ENCODE results near the gene IKZF4.
A peak's percentile ranks its signal among the peaks of the same experiment; 100 is the strongest.
"Not testable (repeated sequence)": the region's sequence is repeated elsewhere in the genome, so short reads cannot be mapped to it uniquely, and the experiment has no call there.

The IKZF4 gene

DNA sequence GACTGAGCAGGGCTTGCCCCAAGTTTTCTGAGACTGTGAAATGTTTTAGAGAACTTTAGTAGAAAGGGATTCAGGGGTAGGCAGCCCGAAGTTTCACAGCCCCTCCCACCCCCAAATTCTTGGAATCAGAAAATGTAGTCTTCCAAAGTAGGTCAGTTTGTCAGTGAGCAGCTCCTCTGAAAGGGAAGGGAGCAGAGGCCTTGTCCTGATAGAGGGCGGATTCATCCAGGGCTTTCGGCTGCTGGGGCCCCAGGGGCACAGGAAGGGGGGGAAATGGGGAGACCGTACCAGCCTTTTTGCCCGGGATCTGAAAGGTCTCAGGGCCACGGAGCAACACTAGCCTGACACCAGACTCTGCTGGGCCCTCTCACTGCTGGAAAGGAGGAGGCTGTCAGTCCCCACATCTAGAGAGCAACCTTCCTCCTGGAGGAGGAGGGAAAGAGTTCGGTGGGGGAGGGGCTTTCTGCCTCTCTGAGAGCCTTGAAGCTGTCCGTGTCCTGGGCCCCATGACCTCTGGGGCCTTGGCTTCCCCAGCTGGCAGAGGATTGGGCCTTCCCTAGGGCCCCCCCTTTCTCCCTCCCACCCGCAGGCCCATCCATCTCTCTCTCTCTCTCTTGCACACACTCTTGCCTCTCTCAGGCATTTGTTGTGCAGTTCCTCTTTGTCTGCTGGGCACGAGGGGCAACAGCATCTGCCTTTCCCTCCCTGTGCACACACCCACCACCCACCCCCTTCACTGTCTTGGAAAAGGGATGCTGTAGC is at the start of gene IKZF4:
Gene IKZF4, plus strand, starts transcription at position 621 of the 762 bp plus-strand sequence. CDS start 451 bp downstream, outside the sequence.
- DNase-seq (ENCODE audit: low spot score) = peak; percentile 69

DNA sequence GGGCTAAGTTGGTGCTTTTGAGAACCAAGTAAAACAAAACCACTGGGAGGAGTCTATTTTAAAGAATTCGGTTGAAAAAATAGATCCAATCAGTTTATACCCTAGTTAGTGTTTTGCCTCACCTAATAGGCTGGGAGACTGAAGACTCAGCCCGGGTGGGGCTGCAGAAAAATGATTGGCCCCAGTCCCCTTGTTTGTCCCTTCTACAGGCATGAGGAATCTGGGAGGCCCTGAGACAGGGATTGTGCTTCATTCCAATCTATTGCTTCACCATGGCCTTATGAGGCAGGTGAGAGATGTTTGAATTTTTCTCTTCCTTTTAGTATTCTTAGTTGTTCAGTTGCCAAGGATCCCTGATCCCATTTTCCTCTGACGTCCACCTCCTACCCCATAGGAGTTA is 48.8 kb upstream of the IKZF4 start:
- DNase-seq (ENCODE audit: low spot score) = no peak

DNA sequence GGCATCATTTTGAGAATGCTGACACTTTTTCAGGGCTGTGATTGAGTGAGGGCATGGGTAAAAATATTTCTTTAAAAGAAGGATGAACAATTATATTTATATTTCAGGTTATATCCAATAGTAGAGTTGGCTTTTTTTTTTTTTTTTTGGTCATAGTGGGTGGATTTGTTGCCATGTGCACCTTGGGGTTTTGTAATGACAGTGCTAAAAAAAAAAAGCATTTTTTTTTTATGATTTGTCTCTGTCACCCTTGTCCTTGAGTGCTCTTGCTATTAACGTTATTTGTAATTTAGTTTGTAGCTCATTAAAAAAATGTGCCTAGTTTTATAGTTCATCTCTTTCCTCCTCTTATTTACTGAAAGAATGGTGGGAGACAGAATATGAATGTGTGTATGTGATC is 48.4 kb upstream of the IKZF4 start:
- no peak for DNase-seq (ENCODE audit: low spot score)

DNA sequence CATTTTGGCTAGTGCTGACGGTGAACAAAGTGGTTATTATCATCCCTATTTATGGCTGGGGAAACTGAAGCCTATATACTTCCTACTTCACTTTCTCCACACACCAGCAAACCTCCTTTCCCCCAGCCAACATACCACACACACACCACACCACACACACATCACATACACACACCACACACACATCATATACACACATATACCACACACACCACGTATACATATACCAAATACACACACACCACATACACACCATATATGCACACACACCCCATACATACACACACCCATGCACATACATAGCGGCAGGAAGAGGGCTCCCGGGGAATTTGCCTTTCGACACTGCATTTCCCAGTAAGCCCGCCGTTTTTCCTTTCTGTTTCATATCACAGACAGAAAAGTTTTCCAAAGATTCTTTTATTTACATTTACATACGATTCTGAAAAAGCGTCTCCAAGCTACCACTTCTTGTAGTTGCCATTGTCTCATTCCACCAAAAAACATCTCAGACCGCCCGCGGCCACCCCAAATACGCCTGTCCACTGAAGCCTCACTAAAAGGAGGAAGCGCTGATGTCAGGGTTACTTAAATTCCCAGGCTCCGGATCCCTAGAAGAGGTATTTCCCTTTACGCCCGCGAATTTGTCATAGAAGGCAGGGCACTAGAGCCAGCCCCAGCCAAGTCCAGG is 47.8 kb upstream of the IKZF4 start:
- no peak for DNase-seq (ENCODE audit: low spot score)

DNA sequence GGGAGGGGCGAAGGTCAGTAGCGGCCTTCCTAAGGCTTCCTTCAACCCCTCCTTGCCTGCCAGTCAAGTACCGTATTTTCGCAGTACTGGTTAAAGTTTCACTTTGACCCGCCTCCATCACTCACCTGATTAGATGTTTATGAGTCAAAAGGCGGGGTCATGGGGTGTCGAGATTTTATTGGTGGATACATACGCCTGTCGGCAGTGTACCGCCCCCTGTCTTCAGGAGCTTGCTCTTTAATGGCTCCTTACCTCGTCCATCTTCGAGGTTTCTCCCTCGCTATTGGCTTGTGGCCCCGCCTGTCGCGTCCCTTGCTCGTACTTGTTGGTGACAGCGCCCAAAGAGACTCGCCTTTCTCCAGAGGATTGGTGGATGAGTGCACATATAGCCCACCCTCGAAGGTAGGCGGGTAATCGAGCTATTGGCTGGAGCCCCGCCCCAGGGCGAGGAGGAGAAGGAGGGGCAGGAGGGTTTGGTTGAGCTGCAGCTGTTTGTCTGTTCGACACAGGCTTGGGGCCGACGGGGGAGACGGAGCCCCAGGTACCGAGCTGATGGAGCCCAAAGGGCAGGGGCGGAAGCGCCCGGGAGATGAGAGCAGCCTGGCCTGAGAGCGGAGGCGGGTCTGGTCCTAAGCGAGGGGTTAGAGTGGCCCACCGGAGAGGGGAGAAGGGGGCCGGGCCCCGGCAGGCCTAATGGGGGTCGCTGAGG is 47.1 kb upstream of the IKZF4 start, which contains the start of gene RAB5B:
Gene RAB5B, plus strand, starts transcription at position 480 of the 709 bp plus-strand sequence. CDS start 12,883 bp downstream, outside the sequence.
- peak; percentile 95 for DNase-seq (ENCODE audit: low spot score)

DNA sequence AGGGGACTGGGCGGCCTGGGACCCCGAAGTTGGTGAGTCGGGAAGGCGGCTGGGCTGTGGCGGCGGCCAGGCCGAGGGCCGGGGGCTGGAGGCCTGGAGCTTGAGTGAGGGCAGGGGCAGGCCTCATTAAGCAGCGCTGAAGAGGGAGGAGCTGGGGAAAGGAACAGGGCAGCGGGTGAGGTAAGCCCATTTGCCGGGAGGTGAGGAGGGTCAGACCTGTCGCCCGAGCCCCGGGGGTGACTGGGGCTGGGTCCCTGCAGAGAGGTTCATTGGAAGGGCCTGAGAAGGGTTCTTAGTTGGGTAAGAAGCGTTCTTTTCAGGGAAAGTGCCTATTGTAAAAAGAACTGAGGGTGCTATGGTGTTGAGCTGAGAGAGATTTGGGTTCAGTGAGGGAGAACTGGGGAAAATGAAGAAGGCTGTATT is 46.5 kb upstream of the IKZF4 start:
- DNase-seq (ENCODE audit: low spot score) = peak; percentile 75

DNA sequence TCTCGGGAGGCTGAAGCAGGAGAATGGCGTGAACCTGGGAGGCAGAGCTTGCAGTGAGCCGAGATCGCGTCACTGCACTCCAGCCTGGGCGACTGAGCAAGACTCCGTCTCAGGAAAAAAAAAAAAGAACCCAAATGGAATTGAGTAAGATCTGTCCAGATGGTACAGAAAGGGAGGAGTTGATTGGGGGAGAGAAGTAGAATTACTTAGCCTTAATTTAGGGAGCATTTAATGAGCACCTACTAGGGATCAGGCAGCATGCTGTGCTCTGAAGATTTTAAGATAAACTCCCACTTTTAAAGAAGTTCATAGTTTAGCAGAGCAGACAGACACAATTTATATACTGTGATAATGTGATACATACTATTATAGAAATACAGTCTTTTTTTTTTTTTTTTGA is 42.5 kb upstream of the IKZF4 start:
- DNase-seq (ENCODE audit: low spot score) = no peak

DNA sequence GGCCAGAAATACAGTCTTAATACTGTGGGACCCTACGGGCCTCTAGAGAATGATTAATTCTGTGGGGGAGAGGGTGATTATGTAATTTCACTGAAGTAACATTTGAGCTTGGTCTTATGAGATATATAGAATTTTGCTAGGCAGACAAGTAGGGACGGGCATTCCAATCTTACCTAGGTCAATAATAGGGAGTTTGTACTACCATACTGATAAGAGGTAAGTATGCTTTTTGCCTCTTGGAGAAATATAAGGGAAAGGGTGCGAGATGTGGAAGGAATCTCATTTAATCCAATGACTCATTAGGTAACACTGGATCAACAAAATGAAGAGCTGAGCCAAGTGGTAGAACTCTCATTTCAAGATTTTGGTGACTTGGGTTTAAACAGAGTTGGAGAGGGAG is 41.8 kb upstream of the IKZF4 start:
- DNase-seq (ENCODE audit: low spot score) = no peak

DNA sequence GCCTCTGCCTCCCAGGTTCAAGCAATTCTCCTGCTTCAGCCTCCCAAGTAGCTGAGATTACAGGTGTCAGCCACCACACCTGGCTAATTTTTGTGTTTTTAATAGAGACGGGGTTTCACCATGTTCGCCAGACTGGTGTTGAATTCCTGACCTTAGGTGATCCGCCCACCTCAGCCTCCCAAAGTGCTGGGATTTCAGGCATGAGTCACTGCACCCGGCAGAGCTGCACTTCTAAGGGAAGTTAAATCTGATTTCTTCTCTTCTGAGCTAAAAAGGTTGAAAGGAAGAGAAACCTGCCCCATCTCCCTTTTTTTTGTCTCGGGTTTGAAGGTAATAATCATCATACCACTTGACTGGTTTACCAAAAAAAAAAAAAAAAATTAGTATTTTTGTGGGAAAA is 39.0 kb upstream of the IKZF4 start:
- not testable (repeated sequence) for DNase-seq (ENCODE audit: low spot score)

DNA sequence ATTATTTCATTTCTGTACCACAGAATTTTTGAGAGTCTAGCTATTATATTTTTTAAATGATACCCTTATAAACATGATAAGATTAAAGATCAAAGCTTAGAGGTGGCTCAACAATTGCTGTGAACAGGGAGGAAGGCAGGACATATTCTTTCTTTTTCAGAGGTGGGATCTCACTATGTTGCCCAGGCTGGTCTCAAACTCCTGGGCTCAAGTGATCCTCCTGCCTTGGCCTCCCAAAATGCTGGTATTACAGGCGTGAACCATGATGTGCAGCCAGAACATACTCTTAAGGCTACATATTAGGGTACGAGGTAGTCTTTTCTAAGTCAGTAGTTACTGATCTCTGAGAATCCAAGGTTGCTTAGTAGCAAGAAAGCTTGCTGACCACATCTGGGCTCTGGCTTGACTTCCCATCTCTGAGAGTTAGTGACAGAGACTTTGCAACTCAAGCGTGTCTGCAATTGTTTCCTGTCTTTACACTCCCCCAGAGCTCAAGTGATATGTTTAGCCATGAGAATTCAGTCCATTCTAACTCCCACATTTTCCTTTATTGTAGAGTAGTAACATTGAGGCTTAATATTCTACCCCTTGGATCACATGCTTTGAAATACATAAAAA is 38.4 kb upstream of the IKZF4 start:
- no peak for DNase-seq (ENCODE audit: low spot score)

DNA sequence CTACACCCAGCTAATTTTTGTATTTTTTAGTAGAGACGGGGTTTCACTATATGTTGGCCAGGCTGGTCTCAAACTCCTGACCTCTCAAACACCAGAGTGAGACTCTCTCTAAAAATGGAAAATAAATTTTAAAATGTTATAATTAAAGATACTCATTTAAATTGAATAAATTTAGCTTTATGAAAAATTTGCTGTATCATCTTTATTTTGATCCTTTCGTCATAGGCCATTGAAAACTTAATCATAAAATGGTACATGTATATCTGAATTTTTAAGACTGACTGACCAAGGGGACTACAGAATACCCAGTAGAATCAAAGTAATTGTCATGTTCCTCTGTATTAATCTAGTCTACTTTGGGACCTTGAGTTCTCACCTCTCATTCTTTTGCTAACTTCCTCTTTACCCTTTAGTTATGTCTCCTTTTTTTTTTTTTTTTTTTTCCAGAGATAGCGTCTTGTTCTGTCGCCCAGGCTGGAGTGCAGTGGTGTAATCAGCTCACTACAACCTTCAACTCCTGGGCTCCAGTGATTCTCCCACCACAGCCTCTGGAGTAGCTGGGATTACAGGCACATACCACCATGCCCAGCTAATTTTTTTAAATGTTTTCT is 37.5 kb upstream of the IKZF4 start:
- no peak for DNase-seq (ENCODE audit: low spot score)

DNA sequence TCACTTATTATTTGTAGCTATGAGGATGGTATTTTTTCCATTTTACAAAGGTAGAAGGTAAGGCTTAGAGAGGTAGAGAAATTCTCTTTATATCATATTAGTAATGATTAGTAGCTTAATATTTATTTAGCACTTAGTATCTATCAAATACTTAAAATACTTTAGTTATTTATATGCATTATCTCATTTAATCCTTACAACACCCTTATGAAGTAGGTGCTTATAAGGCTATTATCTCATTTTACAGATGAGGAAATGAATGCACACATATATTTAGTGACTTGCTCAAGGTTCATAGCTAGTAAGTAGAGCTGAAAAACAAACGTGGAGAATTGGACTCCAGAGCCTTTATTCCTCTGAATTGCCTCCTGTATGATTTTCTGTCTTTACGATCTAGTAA is 36.0 kb upstream of the IKZF4 start:
- no peak for DNase-seq (ENCODE audit: low spot score)

DNA sequence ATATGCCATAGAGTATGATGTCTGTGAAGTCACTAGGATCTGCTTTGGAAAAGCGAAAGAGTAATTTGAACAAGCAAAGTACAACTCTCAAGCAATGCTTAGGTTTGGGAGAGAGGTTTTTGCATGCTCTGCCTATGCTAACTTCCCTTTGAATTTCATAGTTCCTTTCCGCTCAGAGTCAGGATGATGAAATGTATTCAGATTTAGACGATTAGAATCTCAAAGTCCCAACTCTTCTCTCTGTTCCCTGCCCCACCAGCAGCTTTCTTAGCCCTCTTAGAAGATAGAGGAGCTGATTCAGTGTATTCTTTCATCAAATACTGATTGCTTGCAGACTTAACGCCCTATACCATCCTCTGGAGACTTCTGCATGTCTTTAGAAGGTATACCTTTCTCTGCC is 35.5 kb upstream of the IKZF4 start:
- no peak for DNase-seq (ENCODE audit: low spot score)

DNA sequence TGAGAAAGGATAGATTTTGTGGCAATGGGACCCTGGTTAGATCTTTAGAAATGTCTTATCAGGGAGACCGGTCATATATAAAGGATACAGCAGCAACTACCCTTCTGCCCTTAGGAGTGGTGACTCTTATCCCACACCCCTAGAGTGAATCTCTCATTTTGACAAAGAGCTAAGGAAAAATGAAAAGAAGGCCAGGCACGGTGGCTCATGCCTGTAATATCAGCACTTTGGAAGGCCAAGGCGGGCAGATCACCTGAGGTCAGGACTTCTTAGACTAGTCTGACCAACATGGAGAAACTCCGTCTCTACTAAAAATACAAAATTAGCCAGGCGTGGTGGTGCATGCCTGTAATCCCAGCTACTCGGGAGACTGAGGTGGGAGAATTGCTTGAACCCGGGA is 34.9 kb upstream of the IKZF4 start:
- DNase-seq (ENCODE audit: low spot score) = not testable (repeated sequence)

DNA sequence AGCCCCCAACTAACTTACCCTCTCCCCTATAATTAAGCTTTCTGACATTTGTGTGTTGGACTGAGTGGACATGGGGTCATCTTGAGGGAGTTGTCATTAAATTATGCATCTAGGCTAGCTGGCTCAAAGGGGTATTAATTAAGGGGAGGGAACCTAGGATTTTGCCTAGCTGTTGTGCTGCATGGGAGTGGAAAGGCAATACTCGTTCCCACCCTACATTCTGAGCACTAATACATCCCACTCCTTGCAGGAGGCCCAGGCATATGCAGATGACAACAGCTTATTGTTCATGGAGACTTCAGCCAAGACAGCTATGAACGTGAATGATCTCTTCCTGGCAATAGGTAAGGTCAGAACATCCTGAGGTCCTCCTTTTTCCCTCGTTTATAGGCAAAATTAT is 29.7 kb upstream of the IKZF4 start:
- DNase-seq (ENCODE audit: low spot score) = no peak

DNA sequence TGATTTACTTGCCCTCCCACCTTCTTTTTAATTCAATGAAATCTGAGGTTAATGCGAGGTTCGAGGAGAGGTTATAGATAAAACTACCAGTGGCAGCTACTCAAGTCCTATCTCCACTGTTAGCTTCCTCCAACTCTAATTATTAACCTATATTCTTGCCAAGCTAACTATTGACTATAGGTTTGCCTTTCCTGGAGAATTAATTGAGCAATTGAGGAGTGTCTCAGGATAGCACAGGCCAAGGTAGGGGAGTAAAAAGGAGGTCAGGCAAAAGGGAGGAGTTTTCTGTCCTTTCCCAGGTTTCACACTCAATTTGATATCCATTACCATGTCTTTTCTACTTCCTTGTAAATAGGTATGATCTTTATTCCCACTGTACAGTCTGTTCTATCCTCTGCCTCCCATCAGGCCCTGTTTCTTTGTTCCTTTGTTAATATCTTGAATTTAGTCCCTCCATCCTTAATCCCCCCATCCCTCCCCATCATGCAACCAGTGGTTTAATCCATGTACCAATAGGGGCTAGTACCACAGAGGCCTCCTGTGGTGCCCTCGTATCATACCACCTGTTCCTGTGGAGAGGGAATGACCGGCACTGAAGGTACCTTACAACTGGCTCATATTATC is 27.5 kb upstream of the IKZF4 start:
- no peak for DNase-seq (ENCODE audit: low spot score)

DNA sequence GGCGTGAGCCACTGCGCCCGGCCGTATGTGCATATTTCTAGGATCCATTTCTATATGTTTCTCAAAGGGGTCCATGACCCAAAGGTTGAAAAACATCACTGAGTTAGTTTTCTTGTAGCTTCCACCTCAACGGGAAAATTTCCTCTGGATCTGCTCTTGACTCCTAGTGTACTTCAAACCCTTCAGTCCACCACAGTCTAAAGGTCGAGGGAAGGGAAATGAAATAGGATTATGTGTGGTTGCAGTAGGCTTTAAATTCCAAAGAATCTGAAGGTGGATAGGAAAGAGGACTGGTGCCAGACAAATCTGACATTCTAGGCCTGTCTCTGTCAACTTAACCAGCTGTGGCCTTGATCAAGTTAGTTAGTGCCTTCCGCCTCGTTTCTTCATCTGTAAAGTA is 25.5 kb upstream of the IKZF4 start:
- DNase-seq (ENCODE audit: low spot score) = no peak

DNA sequence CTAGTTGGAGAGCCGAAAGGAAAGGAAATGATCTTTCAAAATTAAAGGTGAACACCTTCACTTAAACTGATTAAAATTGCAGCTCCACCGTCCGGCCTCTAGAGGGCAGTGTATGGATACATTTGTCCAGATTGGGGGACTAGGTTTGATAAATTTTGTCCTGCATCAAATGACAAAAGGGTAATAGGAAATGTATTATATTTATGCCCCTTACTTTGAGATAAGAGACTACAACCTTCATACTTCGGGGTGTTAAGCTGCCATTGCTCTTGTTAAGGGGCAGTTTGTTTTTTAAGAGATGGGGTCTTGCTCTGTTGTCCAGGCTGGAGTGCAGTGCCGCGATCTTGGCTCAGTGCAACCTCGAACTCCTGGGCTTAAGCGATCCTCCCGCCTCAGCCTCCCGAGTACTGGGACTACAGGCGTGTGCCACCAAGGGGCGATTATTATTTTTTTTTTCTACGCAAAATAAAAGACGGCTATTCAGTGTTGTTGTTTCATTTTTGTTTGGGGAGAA is 24.6 kb upstream of the IKZF4 start:
- peak; percentile 59 for DNase-seq (ENCODE audit: low spot score)

DNA sequence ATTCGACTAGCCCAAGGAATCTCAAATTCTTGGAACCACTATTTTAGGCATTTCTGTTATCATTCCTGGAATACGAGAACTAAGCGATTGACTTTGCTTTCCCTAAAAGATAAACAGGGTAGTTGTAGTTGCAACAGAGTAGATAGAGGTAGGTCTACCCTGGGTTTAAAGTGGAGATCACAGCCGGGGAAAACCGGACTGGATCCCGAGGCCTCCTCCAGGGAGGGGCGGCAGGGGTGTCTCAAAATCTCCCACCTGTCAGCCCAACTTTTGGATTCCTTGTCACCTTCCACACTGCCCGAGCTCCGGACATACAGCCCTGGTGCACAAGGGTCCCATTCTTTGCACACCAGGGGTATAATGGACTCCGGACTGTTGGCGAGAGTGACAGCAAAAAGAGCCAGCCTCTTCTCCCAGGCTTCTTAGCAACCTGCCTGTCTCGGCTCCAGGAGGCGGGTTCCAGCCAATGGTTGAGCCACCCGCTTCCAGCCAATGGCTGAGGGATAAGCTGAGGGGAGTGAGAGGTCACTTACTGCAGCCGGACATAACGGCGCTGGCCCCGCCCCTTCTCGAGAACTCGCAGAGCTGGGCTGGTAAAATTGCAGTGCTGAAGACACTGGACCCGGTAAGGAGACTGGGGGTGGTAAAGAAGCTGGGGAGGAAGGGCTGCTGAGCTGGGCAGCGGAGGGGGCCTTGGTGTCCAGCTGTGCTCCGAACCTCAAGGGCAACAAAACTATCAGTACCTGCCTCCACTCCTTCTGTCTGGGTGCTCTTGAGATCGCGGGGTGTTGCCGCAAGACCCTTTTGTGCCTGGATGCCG is 23.9 kb upstream of the IKZF4 start, which contains the start of gene SUOX:
Gene SUOX, plus strand, starts transcription at position 562 of the 820 bp plus-strand sequence. CDS start 4,946 bp downstream, outside the sequence.
- DNase-seq (ENCODE audit: low spot score) = peak; percentile 99

DNA sequence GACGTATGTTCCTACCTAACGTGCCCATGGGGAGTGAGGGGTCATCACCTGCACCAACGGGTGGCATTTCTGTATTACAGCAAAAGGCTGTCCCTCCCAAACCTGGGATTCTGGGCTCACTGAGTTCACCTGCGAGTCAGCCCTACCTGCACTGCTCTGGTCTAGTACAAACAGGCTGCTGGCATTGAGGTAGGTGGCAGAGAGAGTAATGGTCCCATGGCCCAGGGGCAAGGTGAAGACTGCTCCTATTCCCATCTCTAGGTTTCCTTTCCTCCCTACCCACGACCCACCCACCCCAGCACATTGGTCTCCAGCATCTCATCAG is 23.3 kb upstream of the IKZF4 start:
- peak; percentile 33 for DNase-seq (ENCODE audit: low spot score)

All from iPS-NIHi11 (cell line).